ENCODE measurements around the gene NMNAT2. TPM values are rescaled to one million over a fixed set of nuclear protein-coding genes. Genes with fewer than 3 reads are reported as not detected.

NMNAT2 gene
- polyA plus RNA-seq, 1 experiment, result 2.1 TPM

DNA sequence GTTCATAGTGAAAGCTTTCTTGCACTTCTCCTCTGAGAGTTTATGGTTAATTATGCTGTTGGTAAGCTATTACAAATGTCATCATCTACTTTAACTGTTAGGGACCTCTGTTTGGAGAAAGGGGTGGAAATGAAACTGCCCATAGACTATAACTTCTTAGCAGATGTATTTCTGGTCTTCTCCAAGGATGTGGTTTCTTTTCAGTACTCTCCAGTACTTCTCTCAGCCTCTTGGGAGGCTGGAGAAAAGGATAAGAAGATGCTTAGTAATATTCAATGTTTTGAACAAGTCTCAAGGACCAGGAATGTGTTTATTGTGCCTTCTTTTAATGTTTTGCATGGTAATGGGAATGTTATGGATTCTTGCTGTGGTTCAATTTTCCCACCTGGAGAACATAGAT lies 171.7 kb downstream of the NMNAT2 start:
- POLR2A ChIA-PET, result no interaction called here

DNA sequence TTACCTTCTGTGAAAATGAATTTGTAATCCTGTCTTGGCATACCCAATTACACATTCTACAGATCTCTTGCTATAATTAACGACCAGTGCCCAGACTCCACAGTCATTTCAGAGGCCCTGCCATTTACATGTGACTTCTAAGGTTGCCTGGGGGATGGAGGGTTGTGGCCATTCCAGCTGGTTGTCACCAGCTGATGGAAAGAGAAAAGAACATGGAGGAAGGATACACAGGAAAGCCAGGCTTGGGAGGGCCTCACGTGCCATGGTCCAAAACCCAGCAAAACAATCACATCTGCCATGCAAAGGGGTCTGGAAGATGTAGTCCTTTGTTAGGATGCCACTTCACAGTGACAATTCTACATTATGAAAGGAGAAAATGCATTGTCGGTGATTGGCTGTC lies 172.8 kb downstream of the NMNAT2 start:
- CTCF ChIA-PET, result no interaction called here
- H3K36me3 ChIP-seq (ENCODE audit: control insufficient read depth, insufficient read depth, low read length), result no peaks in the 10 kb centered on the region
- TF ChIP-seq, protein P1, sequence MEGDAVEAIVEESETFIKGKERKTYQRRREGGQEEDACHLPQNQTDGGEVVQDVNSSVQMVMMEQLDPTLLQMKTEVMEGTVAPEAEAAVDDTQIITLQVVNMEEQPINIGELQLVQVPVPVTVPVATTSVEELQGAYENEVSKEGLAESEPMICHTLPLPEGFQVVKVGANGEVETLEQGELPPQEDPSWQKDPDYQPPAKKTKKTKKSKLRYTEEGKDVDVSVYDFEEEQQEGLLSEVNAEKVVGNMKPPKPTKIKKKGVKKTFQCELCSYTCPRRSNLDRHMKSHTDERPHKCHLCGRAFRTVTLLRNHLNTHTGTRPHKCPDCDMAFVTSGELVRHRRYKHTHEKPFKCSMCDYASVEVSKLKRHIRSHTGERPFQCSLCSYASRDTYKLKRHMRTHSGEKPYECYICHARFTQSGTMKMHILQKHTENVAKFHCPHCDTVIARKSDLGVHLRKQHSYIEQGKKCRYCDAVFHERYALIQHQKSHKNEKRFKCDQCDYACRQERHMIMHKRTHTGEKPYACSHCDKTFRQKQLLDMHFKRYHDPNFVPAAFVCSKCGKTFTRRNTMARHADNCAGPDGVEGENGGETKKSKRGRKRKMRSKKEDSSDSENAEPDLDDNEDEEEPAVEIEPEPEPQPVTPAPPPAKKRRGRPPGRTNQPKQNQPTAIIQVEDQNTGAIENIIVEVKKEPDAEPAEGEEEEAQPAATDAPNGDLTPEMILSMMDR (IDR thresholded peaks at IDR 0.05; ENCODE audit: insufficient read depth, low read depth, low read length), result no peak
- POLR2A ChIA-PET, result no interaction called here
- H3K4me3 ChIP-seq (ENCODE audit: low read depth, low read length), result no peak overlapping the region
- no peaks in the 10 kb centered on the region for H3K27me3 ChIP-seq (ENCODE audit: control insufficient read depth, insufficient read depth, low read length)
- DNase-seq (ENCODE audit: low read depth), result no peak

More for the DNA sequence above, 171.7 kb downstream of the NMNAT2 start:
- no peak for DNase-seq (ENCODE audit: low read depth)
- CTCF ChIA-PET, result interaction anchor here (0.7 kb wide), 1 partner anchor 18 kb away, joined by 3 read pairs; no protein-coding TSS in a partner anchor
- TF ChIP-seq, protein P1 (IDR thresholded peaks at IDR 0.05; ENCODE audit: insufficient read depth, low read depth, low read length), result no peak
- Histone ChIP-seq H3K4me3 (ENCODE audit: low read depth, low read length) (no peak overlapping the region), H3K27me3 (ENCODE audit: control insufficient read depth, insufficient read depth, low read length) (no peaks in the 10 kb centered on the region), H3K36me3 (ENCODE audit: control insufficient read depth, insufficient read depth, low read length) (no peaks in the 10 kb centered on the region)

DNA sequence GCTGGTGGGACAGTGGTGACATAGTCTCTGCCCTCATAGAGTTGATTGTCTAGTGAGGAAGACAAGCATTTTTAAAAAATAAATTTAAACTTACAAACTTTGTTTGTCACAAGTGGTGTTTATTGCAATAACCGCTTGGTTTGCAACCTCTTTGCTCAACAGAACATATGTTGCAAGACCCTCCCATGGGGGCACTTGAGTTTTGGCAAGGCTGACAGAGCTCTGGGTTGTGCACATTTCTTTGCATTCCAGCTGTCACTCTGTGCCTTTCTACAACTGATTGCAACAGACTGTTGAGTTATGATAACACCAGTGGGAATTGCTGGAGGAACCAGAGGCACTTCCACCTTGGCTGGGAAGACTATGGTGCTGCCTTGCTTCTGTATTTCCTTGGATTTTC lies 173.7 kb downstream of the NMNAT2 start:
- Histone ChIP-seq H3K4me3 (ENCODE audit: low read depth, low read length) (no peak overlapping the region), H3K36me3 (ENCODE audit: control insufficient read depth, insufficient read depth, low read length) (no peaks in the 10 kb centered on the region), H3K27me3 (ENCODE audit: control insufficient read depth, insufficient read depth, low read length) (no peaks in the 10 kb centered on the region)
- DNase-seq (ENCODE audit: low read depth), result no peak
- TF ChIP-seq, protein P1 (IDR thresholded peaks at IDR 0.05; ENCODE audit: insufficient read depth, low read depth, low read length), result no peak
- ChIA-PET CTCF (interaction anchor here (1.8 to 7.1 kb wide), 2 partner anchors 10 to 36 kb away, joined by 8 to 36 read pairs; no protein-coding TSS in a partner anchor), POLR2A (no interaction called here)

DNA sequence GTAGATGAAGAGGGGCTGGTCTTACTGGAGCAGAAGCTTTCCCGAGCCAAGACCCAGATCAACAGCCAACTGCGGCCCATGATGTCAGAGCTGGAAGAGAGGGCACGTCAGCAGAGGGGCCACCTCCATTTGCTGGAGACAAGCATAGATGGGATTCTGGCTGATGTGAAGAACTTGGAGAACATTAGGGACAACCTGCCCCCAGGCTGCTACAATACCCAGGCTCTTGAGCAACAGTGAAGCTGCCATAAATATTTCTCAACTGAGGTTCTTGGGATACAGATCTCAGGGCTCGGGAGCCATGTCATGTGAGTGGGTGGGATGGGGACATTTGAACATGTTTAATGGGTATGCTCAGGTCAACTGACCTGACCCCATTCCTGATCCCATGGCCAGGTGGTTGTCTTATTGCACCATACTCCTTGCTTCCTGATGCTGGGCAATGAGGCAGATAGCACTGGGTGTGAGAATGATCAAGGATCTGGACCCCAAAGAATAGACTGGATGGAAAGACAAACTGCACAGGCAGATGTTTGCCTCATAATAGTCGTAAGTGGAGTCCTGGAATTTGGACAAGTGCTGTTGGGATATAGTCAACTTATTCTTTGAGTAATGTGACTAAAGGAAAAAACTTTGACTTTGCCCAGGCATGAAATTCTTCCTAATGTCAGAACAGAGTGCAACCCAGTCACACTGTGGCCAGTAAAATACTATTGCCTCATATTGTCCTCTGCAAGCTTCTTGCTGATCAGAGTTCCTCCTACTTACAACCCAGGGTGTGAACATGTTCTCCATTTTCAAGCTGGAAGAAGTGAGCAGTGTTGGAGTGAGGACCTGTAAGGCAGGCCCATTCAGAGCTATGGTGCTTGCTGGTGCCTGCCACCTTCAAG lies 174.8 kb downstream of the NMNAT2 start:
- TF ChIP-seq, protein P1 (IDR thresholded peaks at IDR 0.05; ENCODE audit: insufficient read depth, low read depth, low read length), result no peak
- Histone ChIP-seq H3K27me3 (ENCODE audit: control insufficient read depth, insufficient read depth, low read length) (no peaks in the 10 kb centered on the region), H3K4me3 (ENCODE audit: low read depth, low read length) (no peak overlapping the region), H3K36me3 (ENCODE audit: control insufficient read depth, insufficient read depth, low read length) (no peaks in the 10 kb centered on the region)
- POLR2A ChIA-PET, result interaction anchor here (0.5 to 1.2 kb wide), 2 partner anchors 9 to 37 kb away, joined by 3 to 12 read pairs; no protein-coding TSS in a partner anchor
- DNase-seq (ENCODE audit: low read depth), result no peak
- CTCF ChIA-PET, result interaction anchor here (1.2 to 7.1 kb wide), 5 partner anchors 9 to 133 kb away, joined by 3 to 36 read pairs (median 5); no protein-coding TSS in a partner anchor

DNA sequence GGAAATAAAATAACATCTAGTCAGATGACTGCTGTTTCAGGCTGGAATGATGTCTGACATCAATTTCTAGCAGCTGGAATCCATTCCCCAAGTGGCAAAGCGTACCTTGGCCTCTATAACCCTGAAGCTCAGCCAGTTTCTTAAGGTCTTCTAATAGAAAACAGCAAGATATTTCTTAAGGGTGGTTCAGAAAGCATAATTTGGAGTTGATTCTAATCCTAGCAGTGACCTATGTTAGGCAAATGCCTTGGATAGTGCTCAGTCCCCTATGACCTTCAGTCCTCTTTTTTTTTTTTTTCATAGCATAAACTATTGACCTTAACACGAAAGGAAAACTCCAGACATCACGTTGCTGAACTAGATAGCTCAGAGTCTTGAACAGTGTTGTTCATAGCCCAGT lies 175.6 kb downstream of the NMNAT2 start:
- H3K4me3 ChIP-seq (ENCODE audit: low read depth, low read length), result no peak overlapping the region
- ChIA-PET CTCF (interaction anchor here (0.6 to 7.1 kb wide), 6 partner anchors 14 to 1450 kb away, joined by 3 to 36 read pairs (median 4); no protein-coding TSS in a partner anchor), POLR2A (no interaction called here)
- DNase-seq (ENCODE audit: low read depth), result no peak
- H3K36me3 ChIP-seq (ENCODE audit: control insufficient read depth, insufficient read depth, low read length), result no peaks in the 10 kb centered on the region
- TF ChIP-seq, protein P1 (IDR thresholded peaks at IDR 0.05; ENCODE audit: insufficient read depth, low read depth, low read length), result no peak
- H3K27me3 ChIP-seq (ENCODE audit: control insufficient read depth, insufficient read depth, low read length), result no peaks in the 10 kb centered on the region
